Panc1 (cell line): ENCODE results near the gene METTL25B. TPM values are rescaled to one million over a fixed set of nuclear protein-coding genes. Genes with fewer than 3 reads are reported as not detected.

Experiments
- ATAC-seq: fragments of 200-7000 bp; cut with Tn5 transposase; 2 replicates; pipeline ENCODE4 v1.9.1; 2020; ENCODE audit warnings: mild to moderate bottlenecking, moderate library complexity
- BruUV-seq: library from RNA; stranded (reverse); fragments of 400-500 nt; replicated peaks from 2 replicates; lab custom pipeline; 2021; lab: Mats Ljungman, UMichigan
- CTCF ChIA-PET: fragments of 300-600 bp; sonication (Branson Sonifier 250); formaldehyde crosslinking; loops from one replicate; lab custom pipeline; 2022; ENCODE audit warnings: antibody characterized with exemption; lab: Charles Lee
- POLR2A ChIA-PET: fragments of 300-600 bp; sonication (Branson Sonifier 250); formaldehyde crosslinking; loops from one replicate; lab custom pipeline; 2022; ENCODE audit warnings: antibody characterized with exemption; lab: Charles Lee
- DNase-seq: peaks from one replicate; pipeline ENCODE4 v3.0.0-alpha.2; 2010; ENCODE audit warnings: low read depth, low spot score
- H3K27ac ChIP-seq: 2 replicates; pipeline ENCODE4 v1.5.1; 2011; ENCODE audit warnings: mild to moderate bottlenecking, low read length, inconsistent platforms
- H3K27me3 ChIP-seq: fragments of 200-500 bp; sonication (Bioruptor generic); 2 replicates; pipeline ENCODE4 v1.6.0; 2014; ENCODE audit warnings: low read length, inconsistent platforms; ENCODE audit not compliant: control insufficient read depth, insufficient read depth
- H3K36me3 ChIP-seq: fragments of 200-500 bp; sonication (Bioruptor generic); 2 replicates; pipeline ENCODE4 v1.5.1; 2014; ENCODE audit warnings: inconsistent platforms, mild to moderate bottlenecking, low read length, moderate library complexity; ENCODE audit not compliant: control insufficient read depth, insufficient read depth
- H3K4me1 ChIP-seq: 2 replicates; pipeline ENCODE4 v1.5.1; 2011; ENCODE audit warnings: inconsistent platforms, mild to moderate bottlenecking, low read length, moderate library complexity; ENCODE audit not compliant: control insufficient read depth, insufficient read depth
- H3K4me3 ChIP-seq, 2 experiments: 2 replicates each; pipeline ENCODE4 v1.5.1; 2011 to 2012; ENCODE audit warnings: low read depth in 2 of 2, low read length in 2 of 2, mild to moderate bottlenecking in 2 of 2, inconsistent platforms in 1 of 2, moderate library complexity in 1 of 2
- H3K9me3 ChIP-seq: fragments of 200-500 bp; sonication (Bioruptor generic); 2 replicates; pipeline ENCODE4 v1.5.1; 2014; ENCODE audit warnings: low read depth, mild to moderate bottlenecking, inconsistent platforms, low read length, moderate library complexity; ENCODE audit not compliant: control insufficient read depth, insufficient read depth
- CTCF ChIP-seq: fragments of 450-650 bp; IDR thresholded peaks from 2 replicates; pipeline ENCODE4 v1.5.1; 2017; ENCODE audit warnings: mild to moderate bottlenecking
- POLR2AphosphoS5 ChIP-seq: IDR thresholded peaks from 2 replicates; pipeline ENCODE4 v1.6.1; 2012; ENCODE audit warnings: mild to moderate bottlenecking, low read depth, low read length, moderate library complexity
- REST ChIP-seq, 2 experiments: IDR thresholded peaks; 2 replicates each; pipeline ENCODE4 v1.6.1; 2011 to 2012; ENCODE audit warnings: low read depth in 2 of 2, control low read depth in 1 of 2, low read length in 1 of 2, mild to moderate bottlenecking in 1 of 2, moderate library complexity in 1 of 2; ENCODE audit not compliant: insufficient read depth in 1 of 2
- SIN3A ChIP-seq: IDR thresholded peaks from 2 replicates; pipeline ENCODE4 v1.6.1; 2012; ENCODE audit warnings: low read depth, mild to moderate bottlenecking, low read length, moderate library complexity, borderline replicate concordance; ENCODE audit not compliant: insufficient read depth
- TCF7L2 ChIP-seq: IDR thresholded peaks from 2 replicates; pipeline ENCODE4 v1.6.1; 2011; ENCODE audit warnings: mild to moderate bottlenecking, low read depth, low read length, inconsistent platforms
- in situ Hi-C: cut with HindIII; loops from 2 replicates; pipeline ENCODE4 v1.10.0; 2016; ENCODE audit warnings: low sequenced_read_pairs, low pct_unique_long_range_greater_than_20kb
- intact Hi-C: fragments of 100-400 bp; cut with micrococcal nuclease; formaldehyde crosslinking; loops from one replicate; pipeline ENCODE4 v1.10.0; 2022; ENCODE audit not compliant: unreplicated experiment
- total RNA-seq: library from RNA; stranded (reverse); gene quantifications from one replicate; pipeline ENCODE4 v1.2.1, GENCODE V29; 2021; ENCODE audit not compliant: unreplicated experiment

Gene METTL25B
- total RNA-seq, 1 experiment from 2014 or later, result 32.8 TPM

- no peak for TF ChIP-seq REST (IDR thresholded peaks at IDR 0.05; ENCODE audit: insufficient read depth in 1 of 2, low read depth in 2 of 2, low read length in 1 of 2)
- Histone ChIP-seq H3K27me3 (no peaks in the 10 kb centered on the region), H3K36me3 (no peaks in the 10 kb centered on the region; the same call in 1 of the 2 replicates), H3K9me3 (no peaks in the 10 kb centered on the region), H3K4me3 (peak overlapping the region; percentile 82 to 84), H3K4me1 (peaks cover 67% of the 10 kb centered on the region), H3K27ac (peak overlapping the region; percentile 93)
- intact Hi-C loops (no loop called here), in situ Hi-C loops (no loop called here)
- ChIA-PET POLR2A (interaction anchor here (0.6 kb wide), 2 partner anchors 35 to 197 kb away, joined by 5 to 7 read pairs; no protein-coding TSS in a partner anchor), CTCF (interaction anchor here (0.6 to 4.6 kb wide), 5 partner anchors 9 to 39 kb away, joined by 3 to 42 read pairs (median 5); no protein-coding TSS in a partner anchor)
- DNase-seq, result no peak
- BruUV-seq, result no TSS peak
- no peak for ATAC-seq
Observed at GRCh38 chr1:156703336-156703735, 24.9 kb upstream of the METTL25B start.

GRCh38 chr1:156703741-156704140 is 24.5 kb upstream of the METTL25B start:
- ChIA-PET CTCF (interaction anchor here (0.7 to 4.6 kb wide), 2 partner anchors 9 to 14 kb away, joined by 5 to 42 read pairs; no protein-coding TSS in a partner anchor), POLR2A (no interaction called here)
- in situ Hi-C loops (no loop called here), intact Hi-C loops (loop anchor here (2.0 kb wide), 1 partner anchor 13 kb away; no protein-coding TSS in a partner anchor)
- ATAC-seq, result no peak
- Histone ChIP-seq H3K27me3 (no peaks in the 10 kb centered on the region), H3K27ac (peak overlapping the region; percentile 93), H3K4me1 (peaks cover 70% of the 10 kb centered on the region), H3K36me3 (no peaks in the 10 kb centered on the region; the same call in 1 of the 2 replicates), H3K4me3 (peak overlapping the region; percentile 82 to 84), H3K9me3 (no peaks in the 10 kb centered on the region)
- no peak for TF ChIP-seq TCF7L2
- TF ChIP-seq POLR2AphosphoS5, result no peak
- no peak for TF ChIP-seq CTCF
- TF ChIP-seq REST (IDR thresholded peaks at IDR 0.05; ENCODE audit: insufficient read depth in 1 of 2, low read depth in 2 of 2, low read length in 1 of 2), result no peak
- TF ChIP-seq SIN3A, result no peak
- DNase-seq, result no peak
- no TSS peak for BruUV-seq
